Left kidney (tissue), 2 donors: ENCODE measurements around the gene IL11RA. TPM values are rescaled to one million over a fixed set of nuclear protein-coding genes. Genes with fewer than 3 reads are reported as not detected.
A peak's percentile ranks its signal among the peaks of the same experiment; 100 is the strongest.
"Not testable (repeated sequence)": the region's sequence is repeated elsewhere in the genome, so short reads cannot be mapped to it uniquely, and the experiment has no call there.

ENCODE experiments used
- DNase-seq: peaks from one replicate; pipeline ENCODE4 v3.0.0-alpha.2; 2013
- polyA plus RNA-seq: library from polyadenylated mRNA; unstranded; fragments of 120-200 nt; gene quantifications from one replicate; pipeline ENCODE4 v1.2.1, GENCODE V29; 2013; ENCODE audit not compliant: insufficient read length

IL11RA gene
- polyA plus RNA-seq, 1 donor = 66.8 TPM

GRCh38 chr9:34628656-34629490 lies 23.1 kb upstream of the IL11RA start, which contains the start of gene ARID3C:
ARID3C (minus strand) TSS chr9:34629066; CDS start chr9:34628014, 1,052 bp downstream.
- no peak for DNase-seq

- no peak for DNase-seq
These were observed 22.5 kb upstream of the IL11RA start for GRCh38 chr9:34629491-34629808.

GRCh38 chr9:34630402-34631154 lies 21.4 kb upstream of the IL11RA start:
- no peak for DNase-seq

DNA sequence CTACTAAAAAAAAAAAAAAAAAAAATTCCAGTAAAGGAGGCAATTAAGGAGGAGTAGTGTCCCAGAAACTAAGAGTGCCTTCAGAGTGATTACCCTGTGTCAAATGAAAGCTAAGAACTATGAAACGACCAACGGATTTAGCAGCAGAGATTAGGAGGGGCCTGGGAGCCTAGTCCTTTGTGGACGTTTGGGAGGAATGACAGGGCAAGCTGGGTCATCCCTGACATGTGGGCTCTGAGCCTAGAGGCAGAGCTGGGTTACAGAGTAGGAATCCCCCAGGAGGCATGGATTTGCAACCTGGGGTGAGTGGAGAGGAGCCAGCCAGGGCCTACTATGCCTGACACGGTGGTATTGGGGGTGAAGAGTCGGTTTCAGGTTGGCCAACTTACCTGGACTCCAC lies 18.8 kb upstream of the IL11RA start:
- no peak for DNase-seq

GRCh38 chr9:34633851-34634550 lies 18.0 kb upstream of the IL11RA start:
- DNase-seq = no peak

DNA sequence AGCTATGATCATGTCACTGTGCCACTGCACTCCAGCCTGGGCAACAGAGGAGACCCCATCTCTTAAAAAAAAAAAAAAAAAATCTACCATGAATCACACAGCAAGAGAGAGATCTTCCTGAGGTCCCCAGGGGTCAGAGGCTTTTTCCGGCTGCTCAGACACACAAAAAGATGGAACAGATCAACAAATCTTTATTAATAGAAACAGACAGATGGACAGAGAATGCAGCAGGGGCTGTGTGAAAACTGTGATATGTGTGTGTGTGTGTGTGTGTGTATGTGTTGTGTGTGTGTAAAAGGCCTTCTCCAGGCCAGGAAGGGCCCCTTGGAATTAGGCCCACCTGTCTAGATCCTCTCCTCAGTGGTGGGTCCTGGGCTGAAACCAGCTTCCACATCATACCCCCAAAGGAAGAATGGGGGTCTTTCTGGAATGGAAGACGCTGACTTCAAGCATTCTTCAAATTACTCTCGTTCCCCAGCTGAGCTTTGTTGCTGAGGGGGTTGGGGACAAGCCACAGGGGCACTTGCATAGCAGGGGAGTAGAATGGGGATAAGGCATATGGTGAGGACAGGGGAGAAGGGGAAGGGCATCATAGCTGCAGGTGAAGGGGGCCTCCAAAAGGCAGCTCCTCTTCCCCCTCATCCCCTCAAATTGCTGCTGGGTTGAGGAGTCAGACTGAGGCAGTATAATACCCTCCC lies 17.3 kb upstream of the IL11RA start:
- no peak for DNase-seq

GRCh38 chr9:34635556-34635955 lies 16.4 kb upstream of the IL11RA start:
- no peak for DNase-seq

DNA sequence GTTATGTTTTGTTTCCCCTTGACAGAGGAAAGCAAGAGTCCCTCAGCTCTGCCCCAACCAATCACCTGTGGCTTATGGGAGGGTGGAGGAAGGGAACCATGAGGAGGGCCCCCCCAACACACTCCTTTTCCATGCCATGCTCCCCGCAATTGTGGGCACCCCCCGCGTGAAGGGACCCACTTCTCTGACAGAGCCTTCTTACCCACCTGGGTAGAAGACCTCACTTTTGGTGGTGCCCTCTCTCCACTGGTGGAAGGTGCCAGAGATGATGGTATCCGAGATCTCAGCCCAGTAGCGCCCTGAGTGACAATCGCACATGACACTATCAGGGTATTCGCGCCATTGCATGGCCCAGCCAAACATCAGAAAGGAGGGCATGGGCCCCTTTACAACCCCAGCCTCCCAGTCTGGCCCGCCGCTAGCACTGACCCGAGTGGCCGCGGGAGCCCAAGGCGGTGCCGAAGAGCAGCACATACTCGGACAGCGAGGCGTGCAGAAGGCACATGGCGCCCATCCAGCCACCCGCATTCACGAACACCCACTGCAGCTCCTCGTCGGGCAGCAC lies 15.1 kb upstream of the IL11RA start:
- DNase-seq = no peak

DNA sequence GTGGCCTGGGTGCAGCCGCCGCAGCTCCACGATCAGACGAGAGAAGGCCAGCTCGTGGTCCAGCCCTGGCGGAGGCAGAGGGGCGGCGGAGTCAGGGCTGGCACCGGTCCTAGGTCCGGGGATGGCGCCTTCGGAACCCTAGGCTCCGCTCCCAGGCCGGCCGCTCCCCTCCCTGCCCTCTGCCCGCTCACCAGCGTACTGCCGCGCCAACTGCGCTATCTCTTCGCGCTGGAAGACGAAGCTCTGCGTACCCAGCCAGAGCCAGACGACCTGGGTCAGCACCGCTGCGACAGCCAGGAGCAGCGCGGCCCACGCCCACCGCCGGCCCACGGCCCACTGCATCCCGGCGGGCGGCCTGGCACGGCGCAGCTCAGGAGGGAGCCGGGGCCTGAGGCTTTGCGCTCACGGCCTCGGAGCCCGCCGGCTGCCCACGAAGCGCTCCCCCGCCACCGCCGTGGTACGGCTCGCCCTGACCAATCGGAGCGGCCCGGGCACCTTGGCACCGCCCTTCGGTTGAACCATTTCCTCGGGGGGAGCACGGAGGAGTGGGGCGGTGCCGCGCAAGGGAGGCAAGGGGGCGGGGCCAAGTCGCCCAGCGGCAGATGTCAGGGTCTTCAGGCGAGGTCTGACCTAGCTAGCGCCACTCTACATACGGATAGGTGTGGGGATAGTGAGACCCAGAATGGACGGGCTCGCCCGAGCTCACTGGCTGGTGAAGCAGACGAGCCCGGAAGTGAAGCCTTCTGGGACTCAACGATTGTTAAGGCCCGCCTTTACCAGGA lies 14.4 kb upstream of the IL11RA start, which contains the start of gene SIGMAR1:
Gene SIGMAR1, minus strand, starts transcription at position 432 of the 782 bp plus-strand sequence. Its CDS starts 90 bp downstream, at position 342.
- peak; percentile 92 for DNase-seq

DNA sequence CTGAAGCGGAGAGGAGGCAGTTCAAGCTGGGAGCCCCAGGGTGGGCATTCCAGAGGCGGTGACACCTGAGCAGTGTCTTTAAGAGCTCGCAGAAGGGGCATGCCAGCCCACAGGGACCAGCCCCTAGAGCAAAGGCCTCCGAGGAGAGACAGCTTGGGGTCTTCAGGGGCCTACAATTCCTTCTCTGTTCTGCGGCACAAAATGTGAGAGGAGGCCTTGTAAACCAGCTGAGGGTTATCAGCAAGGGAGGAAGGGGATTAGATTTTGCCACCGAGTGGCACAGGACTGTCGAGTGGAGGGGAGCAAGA lies 13.9 kb upstream of the IL11RA start:
- no peak for DNase-seq

- DNase-seq = not testable (repeated sequence)
These were observed 12.7 kb upstream of the IL11RA start for GRCh38 chr9:34639322-34639721.

GRCh38 chr9:34642679-34643078 lies 9.3 kb upstream of the IL11RA start:
- DNase-seq = no peak

GRCh38 chr9:34644766-34645314 lies 7.1 kb upstream of the IL11RA start:
- DNase-seq = no peak

GRCh38 chr9:34646211-34647083 lies 5.5 kb upstream of the IL11RA start, which contains the start of gene GALT:
GALT (plus strand) TSS chr9:34646675; CDS start chr9:34646705, 30 bp downstream.
- peak; percentile 93 for DNase-seq

- DNase-seq = no peak
These were observed 4.9 kb upstream of the IL11RA start for GRCh38 chr9:34647084-34647403.

GRCh38 chr9:34647651-34648050 lies 4.3 kb upstream of the IL11RA start:
- no peak for DNase-seq

- no peak for DNase-seq
These were observed 3.3 kb upstream of the IL11RA start for GRCh38 chr9:34648673-34649072.

DNA sequence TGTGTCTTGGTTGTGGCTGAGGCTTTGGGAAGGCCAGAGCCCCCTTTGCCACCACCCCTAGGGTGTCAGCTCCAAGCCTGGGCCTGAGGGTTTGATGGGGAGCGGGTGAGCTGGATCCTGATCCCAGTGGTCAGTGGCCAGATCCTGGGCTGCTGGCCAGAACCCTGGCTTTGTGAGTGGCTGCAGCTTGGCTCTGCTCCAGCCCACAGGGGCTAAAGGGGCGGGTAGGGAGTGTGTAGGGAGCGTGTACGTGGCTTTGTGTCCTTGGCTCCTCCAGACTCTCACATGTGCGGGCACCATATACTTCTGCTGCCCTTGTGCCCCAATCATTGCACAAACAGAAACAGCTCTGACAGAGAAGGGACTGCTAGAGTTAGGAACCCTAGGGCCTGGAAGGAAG lies 1.2 kb upstream of the IL11RA start:
- DNase-seq = no peak

- no peak for DNase-seq
These were observed 664 bp upstream of the IL11RA start for GRCh38 chr9:34651321-34651720.

- no peak for DNase-seq
These were observed 616 bp downstream of the IL11RA start for GRCh38 chr9:34652602-34653000.
